ENCODE data around the gene CLMN.

Gene CLMN

DNA sequence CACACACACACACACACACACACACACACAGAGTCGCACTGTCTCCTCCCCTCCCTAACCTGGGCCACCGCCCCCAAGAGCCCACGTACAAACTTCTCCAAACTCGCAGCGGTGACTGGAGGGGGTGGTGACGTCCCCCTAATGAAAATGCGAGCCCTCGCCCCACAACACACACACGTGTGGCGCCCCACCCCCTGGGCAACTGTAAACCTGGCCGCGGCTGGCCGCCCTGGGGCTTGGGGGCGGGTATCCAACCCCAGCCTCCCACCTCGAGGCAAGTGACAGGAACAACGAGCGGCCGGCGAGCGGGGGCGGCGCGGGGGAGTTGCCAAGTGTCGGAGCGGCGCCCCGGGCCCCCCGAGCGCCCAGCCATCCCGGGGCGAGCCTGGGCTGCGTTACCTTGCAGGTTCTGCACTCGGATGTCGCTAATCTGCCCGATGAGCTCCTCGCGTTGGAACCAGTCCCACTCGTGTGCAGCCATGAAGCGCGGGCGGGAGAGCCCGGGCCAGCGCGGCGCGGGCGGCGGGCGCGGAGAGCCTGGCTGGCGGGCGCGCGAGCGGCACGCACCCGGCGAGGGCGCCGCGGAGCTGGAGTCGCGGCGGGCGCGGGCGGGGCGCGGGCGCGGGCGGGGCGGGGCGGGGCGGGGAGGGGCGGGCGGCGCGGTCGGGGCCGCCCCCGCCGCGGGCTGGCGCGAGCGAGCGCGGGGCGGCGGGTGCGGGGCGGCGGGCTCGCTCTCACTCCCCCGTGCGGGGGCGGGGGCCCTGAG is at the start of gene CLMN:
CLMN (minus strand) TSS at position 597 of the 766 bp plus-strand sequence; CDS start at position 481, 116 bp downstream.
- no peak for TF ChIP-seq JUND (IDR thresholded peaks at IDR 0.05; ENCODE audit: low read depth)
- in situ Hi-C loops (cut with HindIII; ENCODE audit: low pct_unique_long_range_greater_than_20kb, low sequenced_read_pairs), result no loop called here
- DNase-seq (ENCODE audit: low read depth in 1 of 2, low spot score in 1 of 2), result peak; percentile 74 to 86

DNA sequence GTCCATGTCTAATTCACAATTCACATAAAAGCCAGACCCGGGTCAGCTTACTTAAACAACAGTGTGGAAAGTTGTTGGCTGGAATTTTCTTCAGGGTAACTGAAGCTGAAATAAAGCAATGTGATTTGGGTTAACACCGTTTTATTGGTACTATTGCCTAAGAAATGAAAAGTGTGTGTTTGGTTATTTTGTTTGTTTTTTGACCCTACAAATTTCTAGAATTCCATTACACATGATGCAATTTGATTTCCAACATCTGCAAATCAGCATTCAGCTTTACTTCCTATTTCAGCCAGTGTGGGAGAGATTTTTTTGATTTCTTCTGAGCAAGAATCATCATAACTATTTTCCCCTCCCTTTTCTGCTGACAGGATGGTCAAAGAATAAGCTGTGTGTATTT is 45.7 kb upstream of the CLMN start:
- in situ Hi-C loops (cut with HindIII; ENCODE audit: low pct_unique_long_range_greater_than_20kb, low sequenced_read_pairs), result no loop called here
- no peak for DNase-seq (ENCODE audit: low read depth in 1 of 2, low spot score in 1 of 2)
- no peak for TF ChIP-seq JUND (IDR thresholded peaks at IDR 0.05; ENCODE audit: low read depth)

GRCh38 chr14:95364481-95365209 is 44.9 kb upstream of the CLMN start:
- no peak for TF ChIP-seq JUND (IDR thresholded peaks at IDR 0.05; ENCODE audit: low read depth)
- DNase-seq (ENCODE audit: low read depth in 1 of 2, low spot score in 1 of 2), result no peak
- in situ Hi-C loops (cut with HindIII; ENCODE audit: low pct_unique_long_range_greater_than_20kb, low sequenced_read_pairs), result no loop called here

- no peak for TF ChIP-seq JUND (IDR thresholded peaks at IDR 0.05; ENCODE audit: low read depth)
- no peak for DNase-seq (ENCODE audit: low read depth in 1 of 2, low spot score in 1 of 2)
- in situ Hi-C loops (cut with HindIII; ENCODE audit: low pct_unique_long_range_greater_than_20kb, low sequenced_read_pairs), result no loop called here
Measured at GRCh38 chr14:95363468-95363954, 43.8 kb upstream of the CLMN start.

- no peak for DNase-seq (ENCODE audit: low read depth in 1 of 2, low spot score in 1 of 2)
- no peak for TF ChIP-seq JUND (IDR thresholded peaks at IDR 0.05; ENCODE audit: low read depth)
- in situ Hi-C loops (cut with HindIII; ENCODE audit: low pct_unique_long_range_greater_than_20kb, low sequenced_read_pairs), result no loop called here
Measured at GRCh38 chr14:95362138-95362494, 42.4 kb upstream of the CLMN start.

DNA sequence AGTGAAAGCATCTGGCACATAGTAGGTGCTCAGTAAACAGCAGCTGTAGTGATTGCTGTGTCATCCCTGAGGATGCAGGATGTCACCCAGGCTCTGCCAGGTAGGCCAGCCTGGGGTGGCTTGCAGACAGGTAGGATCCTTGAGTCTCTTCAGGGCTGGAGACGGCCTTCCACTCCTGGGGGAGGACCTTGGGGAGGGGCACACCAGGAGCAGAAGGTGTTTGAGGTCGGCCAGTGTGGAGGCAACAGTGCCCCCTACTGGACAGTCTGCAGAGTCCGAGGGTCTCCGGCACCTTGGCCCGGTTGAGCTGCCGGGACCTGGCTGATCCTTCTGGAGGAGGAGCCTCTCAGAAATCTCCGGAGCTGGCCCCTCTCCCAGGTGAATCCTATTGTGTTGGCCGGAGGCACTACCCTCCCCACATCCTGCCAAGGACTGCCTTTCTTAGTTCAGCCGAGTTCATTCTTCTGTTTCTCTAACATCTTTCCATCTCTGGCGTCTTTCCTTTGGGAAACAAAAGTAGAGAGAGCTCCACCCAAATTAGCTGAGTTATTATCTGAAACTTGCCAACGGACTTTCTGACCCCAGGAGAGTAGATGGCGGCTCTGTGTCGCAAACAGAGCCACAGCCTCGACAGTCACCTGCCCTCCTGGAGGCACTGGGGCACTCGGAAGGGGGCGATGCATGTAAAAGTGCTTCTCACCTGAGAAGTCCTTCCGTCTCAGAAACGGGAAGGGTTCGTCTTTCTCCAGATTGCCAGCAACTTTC is 41.8 kb upstream of the CLMN start:
- peak in 1 of 2 experiments; percentile 42 for DNase-seq (ENCODE audit: low read depth in 1 of 2, low spot score in 1 of 2)
- in situ Hi-C loops (cut with HindIII; ENCODE audit: low pct_unique_long_range_greater_than_20kb, low sequenced_read_pairs), result no loop called here
- no peak for TF ChIP-seq JUND (IDR thresholded peaks at IDR 0.05; ENCODE audit: low read depth)

DNA sequence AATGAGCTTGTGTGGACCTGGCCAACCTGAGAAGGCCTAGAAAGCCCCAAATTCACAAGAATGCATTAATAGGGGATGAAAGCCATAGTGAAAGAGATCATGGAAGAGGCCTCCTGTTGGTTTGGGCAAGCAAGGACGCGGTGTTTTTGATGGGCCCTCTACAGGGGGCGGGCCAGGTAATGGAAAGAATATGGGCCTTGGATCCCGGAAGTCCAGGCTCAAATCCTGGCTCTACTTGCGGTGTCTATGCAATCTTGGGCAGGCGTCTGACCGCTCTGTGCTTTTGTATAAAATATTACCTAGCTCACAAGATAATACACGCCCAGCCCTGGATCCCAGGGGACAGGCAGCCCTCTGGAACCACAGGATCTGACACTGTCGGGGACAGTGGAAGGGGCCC is 41.1 kb upstream of the CLMN start:
- in situ Hi-C loops (cut with HindIII; ENCODE audit: low pct_unique_long_range_greater_than_20kb, low sequenced_read_pairs), result no loop called here
- no peak for TF ChIP-seq JUND (IDR thresholded peaks at IDR 0.05; ENCODE audit: low read depth)
- no peak for DNase-seq (ENCODE audit: low read depth in 1 of 2, low spot score in 1 of 2)

DNA sequence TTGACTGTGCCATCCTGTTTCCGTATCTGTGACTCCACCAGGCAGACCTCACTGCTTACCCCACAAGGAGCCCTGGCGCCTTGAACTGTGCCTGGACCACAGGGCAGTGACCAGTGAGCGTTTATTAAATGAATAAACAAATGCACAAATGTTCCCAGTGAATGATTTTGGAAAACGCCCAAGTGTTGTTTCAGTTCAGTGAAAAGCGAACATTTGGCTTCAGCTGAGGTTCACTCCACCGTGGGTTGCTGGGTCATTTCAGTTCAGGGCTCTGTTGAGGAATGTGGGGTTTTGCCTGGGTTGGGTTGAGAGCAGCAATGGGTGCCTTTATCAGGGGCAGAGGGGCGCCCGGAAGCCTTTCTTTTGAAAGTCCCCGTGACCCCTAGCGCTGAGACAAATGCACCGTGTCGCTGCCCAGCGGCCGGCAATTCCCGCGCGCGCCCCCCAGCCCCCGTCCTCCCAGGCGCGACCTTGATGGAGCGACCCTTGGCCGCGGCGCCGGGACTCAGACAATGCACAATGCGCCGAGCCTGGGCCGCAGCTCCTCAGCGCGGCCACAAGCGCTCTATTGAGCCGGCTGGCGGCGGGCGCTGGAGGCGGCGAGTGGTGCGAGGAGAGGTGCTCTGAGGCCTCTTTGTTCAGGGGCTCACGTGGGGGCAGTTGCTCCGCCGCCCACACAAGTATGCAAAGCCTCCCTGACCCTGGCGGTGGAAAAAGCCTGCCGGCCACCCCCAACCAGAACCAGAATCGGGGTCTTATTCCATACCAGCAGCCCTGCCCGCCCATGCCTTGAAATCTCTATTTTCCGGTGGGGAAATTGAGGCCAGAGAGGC is 40.5 kb upstream of the CLMN start:
- TF ChIP-seq JUND (IDR thresholded peaks at IDR 0.05; ENCODE audit: low read depth), result no peak
- DNase-seq (ENCODE audit: low read depth in 1 of 2, low spot score in 1 of 2), result peak in 1 of 2 experiments; percentile 50
- in situ Hi-C loops (cut with HindIII; ENCODE audit: low pct_unique_long_range_greater_than_20kb, low sequenced_read_pairs), result no loop called here

DNA sequence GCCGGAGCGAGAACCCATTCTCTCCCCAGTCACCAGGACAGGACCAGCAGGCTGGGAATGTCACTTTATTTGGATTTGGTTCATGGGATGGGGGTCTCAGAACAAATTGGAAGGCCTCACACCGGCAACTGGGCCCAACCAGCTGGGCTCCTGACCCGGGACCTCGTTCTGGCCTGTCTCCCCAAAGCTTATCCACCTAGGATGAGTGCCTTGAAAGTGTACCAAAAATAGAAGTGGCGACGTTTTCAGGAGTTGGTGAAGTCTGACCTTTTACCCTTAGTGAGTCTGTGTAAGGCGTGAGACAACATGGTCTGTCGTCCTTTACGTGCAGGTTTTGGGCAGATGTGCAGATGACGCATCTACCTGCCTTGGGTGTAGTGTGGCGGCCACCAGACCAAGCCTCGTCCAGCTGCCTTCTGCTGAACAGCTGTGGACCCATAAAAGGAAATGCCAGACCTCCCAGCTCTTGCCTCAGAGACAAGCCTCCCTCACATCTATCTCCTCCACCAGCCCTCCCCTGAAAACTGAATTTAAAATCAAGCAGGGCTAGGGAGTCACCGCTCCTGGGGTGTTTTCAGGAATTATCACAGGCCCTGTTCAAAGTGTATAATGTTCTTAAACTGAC is 36.6 kb upstream of the CLMN start:
- no peak for TF ChIP-seq JUND (IDR thresholded peaks at IDR 0.05; ENCODE audit: low read depth)
- in situ Hi-C loops (cut with HindIII; ENCODE audit: low pct_unique_long_range_greater_than_20kb, low sequenced_read_pairs), result no loop called here
- no peak for DNase-seq (ENCODE audit: low read depth in 1 of 2, low spot score in 1 of 2)

DNA sequence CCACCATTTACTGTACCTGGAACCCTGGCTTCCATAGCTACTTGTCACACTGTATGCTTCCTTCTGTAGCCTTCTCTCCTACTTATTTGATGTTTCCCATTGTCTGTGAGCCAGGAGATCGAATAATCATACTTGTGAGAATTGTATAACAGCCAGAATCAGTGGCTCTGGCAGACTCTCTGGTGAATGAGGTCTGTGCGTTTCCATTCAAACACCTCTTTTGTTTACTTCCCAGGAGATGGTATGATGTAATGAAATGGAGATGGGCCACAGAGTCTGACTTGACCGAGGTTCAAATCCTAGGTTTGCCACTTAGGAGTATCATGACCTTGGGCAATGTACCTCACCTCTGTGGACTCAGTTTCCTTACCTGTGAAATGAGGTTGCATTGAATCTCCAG is 35.7 kb upstream of the CLMN start:
- DNase-seq (ENCODE audit: low read depth in 1 of 2, low spot score in 1 of 2), result no peak
- no peak for TF ChIP-seq JUND (IDR thresholded peaks at IDR 0.05; ENCODE audit: low read depth)
- in situ Hi-C loops (cut with HindIII; ENCODE audit: low pct_unique_long_range_greater_than_20kb, low sequenced_read_pairs), result no loop called here

DNA sequence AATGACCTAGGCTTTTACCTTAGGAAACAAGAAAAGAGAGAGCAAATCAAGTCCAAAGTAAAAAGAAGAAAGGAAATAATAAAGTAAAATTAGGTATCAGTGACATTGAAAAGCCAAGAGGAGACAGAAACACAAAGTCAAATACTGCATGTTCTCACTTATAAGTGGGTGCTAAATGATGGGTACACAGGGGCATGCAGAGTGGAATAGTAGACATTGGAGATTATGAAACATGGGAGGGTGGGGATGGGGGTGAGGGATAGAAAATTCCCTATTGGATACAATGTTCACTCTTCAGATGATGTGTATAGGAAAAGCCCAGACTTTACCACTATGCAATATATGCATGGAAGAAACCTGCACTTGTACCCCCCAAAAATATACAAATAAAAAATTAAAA is 35.1 kb upstream of the CLMN start:
- in situ Hi-C loops (cut with HindIII; ENCODE audit: low pct_unique_long_range_greater_than_20kb, low sequenced_read_pairs), result no loop called here
- no peak for TF ChIP-seq JUND (IDR thresholded peaks at IDR 0.05; ENCODE audit: low read depth)
- no peak for DNase-seq (ENCODE audit: low read depth in 1 of 2, low spot score in 1 of 2)

DNA sequence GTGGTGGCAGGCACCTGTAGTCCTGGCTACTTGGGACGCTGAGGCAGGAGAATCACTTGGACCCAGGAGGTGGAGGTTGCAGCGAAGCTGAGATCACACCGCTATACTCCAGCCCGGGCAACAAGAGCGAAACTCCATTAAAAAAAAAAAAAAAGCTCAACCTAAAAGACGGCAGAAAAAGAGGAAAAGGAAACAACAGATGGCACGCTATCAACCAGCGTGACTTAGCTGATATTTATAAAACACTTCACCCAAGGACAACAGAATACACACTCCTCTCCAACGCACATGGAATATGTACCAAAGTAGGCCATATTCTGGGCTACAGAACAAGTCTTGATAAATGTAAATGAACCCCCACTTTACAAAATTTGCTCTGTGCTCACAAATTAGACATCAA is 34.0 kb upstream of the CLMN start:
- in situ Hi-C loops (cut with HindIII; ENCODE audit: low pct_unique_long_range_greater_than_20kb, low sequenced_read_pairs), result no loop called here
- TF ChIP-seq JUND (IDR thresholded peaks at IDR 0.05; ENCODE audit: low read depth), result no peak
- DNase-seq (ENCODE audit: low read depth in 1 of 2, low spot score in 1 of 2), result no peak

Data from T47D (cell line).